Measurements from ENCODE around the gene PACRG.

- TF ChIP-seq, protein P1, sequence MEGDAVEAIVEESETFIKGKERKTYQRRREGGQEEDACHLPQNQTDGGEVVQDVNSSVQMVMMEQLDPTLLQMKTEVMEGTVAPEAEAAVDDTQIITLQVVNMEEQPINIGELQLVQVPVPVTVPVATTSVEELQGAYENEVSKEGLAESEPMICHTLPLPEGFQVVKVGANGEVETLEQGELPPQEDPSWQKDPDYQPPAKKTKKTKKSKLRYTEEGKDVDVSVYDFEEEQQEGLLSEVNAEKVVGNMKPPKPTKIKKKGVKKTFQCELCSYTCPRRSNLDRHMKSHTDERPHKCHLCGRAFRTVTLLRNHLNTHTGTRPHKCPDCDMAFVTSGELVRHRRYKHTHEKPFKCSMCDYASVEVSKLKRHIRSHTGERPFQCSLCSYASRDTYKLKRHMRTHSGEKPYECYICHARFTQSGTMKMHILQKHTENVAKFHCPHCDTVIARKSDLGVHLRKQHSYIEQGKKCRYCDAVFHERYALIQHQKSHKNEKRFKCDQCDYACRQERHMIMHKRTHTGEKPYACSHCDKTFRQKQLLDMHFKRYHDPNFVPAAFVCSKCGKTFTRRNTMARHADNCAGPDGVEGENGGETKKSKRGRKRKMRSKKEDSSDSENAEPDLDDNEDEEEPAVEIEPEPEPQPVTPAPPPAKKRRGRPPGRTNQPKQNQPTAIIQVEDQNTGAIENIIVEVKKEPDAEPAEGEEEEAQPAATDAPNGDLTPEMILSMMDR (IDR thresholded peaks at IDR 0.05) = peak; percentile 13 to 55 (median 22)
- TF ChIP-seq POLR2A (IDR thresholded peaks at IDR 0.05) = no peak
Observed at GRCh38 chr6:162907876-162908481, 180.2 kb downstream of the PACRG start.

Measured in testis (tissue), 2 donors.